Tibial nerve (tissue), 4 donors: ENCODE data around the gene ELP4.

Experiments
- EP300 ChIP-seq, 2 donors: sonication (generic); formaldehyde crosslinking; IDR thresholded peaks; one replicate each; pipeline ENCODE4 v1.6.1; 2017; ENCODE audit warnings: antibody characterized with exemption in 2 of 2, mild to moderate bottlenecking in 1 of 2
- TF ChIP-seq, protein P1 (sequence below), 5 experiments: fragments of 200-600 bp in 3 of 5; fragments of 450-650 bp in 2 of 5; sonication (generic) in 3 of 5; IDR thresholded peaks; one replicate each; pipeline ENCODE4 v1.5.1; 2016 to 2019; ENCODE audit warnings: antibody characterized with exemption in 5 of 5, mild to moderate bottlenecking in 3 of 5, moderate library complexity in 2 of 5

DNA sequence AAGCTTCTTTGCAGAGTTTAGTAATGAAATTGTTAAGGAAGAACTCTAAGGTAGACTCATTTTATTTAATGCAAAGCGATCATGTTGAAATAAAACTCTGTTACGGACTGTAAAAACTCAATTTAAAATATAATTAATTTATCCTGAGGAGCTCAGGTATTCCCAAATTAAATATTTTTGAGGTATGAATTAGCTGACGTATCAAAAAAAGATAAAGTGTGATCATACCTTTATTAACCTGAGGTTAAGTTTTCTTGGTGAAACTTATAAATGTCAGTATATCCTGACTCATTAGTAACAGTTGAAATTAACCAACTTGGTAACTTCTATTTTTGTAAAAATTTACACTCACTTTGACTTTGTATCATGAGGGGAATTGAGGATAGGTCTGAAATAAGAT lies 171.2 kb downstream of the ELP4 start:
- TF ChIP-seq, protein P1, sequence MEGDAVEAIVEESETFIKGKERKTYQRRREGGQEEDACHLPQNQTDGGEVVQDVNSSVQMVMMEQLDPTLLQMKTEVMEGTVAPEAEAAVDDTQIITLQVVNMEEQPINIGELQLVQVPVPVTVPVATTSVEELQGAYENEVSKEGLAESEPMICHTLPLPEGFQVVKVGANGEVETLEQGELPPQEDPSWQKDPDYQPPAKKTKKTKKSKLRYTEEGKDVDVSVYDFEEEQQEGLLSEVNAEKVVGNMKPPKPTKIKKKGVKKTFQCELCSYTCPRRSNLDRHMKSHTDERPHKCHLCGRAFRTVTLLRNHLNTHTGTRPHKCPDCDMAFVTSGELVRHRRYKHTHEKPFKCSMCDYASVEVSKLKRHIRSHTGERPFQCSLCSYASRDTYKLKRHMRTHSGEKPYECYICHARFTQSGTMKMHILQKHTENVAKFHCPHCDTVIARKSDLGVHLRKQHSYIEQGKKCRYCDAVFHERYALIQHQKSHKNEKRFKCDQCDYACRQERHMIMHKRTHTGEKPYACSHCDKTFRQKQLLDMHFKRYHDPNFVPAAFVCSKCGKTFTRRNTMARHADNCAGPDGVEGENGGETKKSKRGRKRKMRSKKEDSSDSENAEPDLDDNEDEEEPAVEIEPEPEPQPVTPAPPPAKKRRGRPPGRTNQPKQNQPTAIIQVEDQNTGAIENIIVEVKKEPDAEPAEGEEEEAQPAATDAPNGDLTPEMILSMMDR (IDR thresholded peaks at IDR 0.05), result no peak
- no peak for TF ChIP-seq EP300 (IDR thresholded peaks at IDR 0.05)
